AG10803 (cell line): ENCODE results near the gene STPG1.

Source experiments
- DNase-seq: peaks from one replicate; pipeline ENCODE4 v3.0.0; 2010; ENCODE audit warnings: low read depth
- H3K4me3 ChIP-seq: 2 replicates; pipeline ENCODE4 v1.5.1; 2011; ENCODE audit warnings: mild to moderate bottlenecking, low read length, control low read depth
- TF ChIP-seq, protein P1 (sequence below): conservative IDR thresholded peaks from 2 replicates; pipeline ENCODE4 v1.5.1; 2011; ENCODE audit warnings: mild to moderate bottlenecking, low read length, control low read depth, inconsistent platforms

The STPG1 gene

DNA sequence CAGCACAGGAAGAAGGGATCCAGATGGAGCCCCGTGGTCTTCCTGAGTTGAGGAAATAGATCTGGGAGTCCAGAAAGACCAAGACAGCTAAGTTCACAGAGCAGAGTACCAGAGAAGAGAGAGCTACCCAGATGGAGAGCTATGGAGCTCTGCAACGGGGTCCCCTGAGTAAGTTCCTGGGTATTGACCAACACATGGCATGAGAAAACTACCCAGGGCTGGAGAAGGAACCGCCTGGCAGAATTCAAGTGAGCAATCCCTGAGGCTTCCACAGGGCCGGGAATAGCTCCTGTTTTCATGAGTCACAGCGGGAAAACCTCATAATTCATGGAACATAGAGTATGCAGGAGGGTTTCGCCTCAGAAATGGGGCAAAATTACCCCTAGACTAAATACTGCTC, 19.7 kb downstream of the STPG1 start:
- H3K4me3 ChIP-seq, result no peak overlapping the region
- TF ChIP-seq, protein P1, sequence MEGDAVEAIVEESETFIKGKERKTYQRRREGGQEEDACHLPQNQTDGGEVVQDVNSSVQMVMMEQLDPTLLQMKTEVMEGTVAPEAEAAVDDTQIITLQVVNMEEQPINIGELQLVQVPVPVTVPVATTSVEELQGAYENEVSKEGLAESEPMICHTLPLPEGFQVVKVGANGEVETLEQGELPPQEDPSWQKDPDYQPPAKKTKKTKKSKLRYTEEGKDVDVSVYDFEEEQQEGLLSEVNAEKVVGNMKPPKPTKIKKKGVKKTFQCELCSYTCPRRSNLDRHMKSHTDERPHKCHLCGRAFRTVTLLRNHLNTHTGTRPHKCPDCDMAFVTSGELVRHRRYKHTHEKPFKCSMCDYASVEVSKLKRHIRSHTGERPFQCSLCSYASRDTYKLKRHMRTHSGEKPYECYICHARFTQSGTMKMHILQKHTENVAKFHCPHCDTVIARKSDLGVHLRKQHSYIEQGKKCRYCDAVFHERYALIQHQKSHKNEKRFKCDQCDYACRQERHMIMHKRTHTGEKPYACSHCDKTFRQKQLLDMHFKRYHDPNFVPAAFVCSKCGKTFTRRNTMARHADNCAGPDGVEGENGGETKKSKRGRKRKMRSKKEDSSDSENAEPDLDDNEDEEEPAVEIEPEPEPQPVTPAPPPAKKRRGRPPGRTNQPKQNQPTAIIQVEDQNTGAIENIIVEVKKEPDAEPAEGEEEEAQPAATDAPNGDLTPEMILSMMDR, result no peak
- peak; percentile 84 for DNase-seq

DNA sequence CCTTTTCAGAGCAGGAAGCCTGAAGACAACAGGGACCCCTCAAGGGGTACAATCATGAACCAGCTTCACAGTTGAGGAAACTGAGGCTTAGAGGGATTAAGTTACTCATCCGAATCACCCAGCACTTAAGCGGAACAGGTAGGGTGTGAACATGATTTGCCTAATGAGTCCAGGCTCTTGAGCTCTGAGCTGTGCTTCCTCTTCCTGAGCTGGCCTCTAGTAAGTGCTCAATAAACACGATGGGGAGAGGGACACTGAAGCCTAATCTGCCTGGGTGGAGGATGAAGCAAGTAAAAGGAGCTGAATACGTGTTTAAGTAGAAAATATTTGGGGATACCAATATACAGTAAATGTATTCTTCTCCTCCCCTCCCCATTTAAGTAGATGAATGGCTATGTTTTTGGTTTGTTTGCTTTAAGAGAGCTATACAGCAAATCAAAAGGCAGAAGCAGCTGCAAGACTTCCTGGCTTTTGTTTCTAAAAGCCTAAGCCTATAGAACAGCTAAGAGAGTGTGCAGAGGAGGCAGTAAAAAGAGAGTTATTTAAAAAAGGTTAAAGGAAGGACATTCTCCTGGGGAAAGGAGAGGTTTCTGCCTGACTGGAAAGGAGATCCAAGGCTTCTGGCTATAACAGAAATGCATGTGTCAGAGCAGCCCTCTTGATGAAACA, 20.5 kb downstream of the STPG1 start:
- no peak overlapping the region for H3K4me3 ChIP-seq
- TF ChIP-seq, protein P1, result no peak
- no peak for DNase-seq

DNA sequence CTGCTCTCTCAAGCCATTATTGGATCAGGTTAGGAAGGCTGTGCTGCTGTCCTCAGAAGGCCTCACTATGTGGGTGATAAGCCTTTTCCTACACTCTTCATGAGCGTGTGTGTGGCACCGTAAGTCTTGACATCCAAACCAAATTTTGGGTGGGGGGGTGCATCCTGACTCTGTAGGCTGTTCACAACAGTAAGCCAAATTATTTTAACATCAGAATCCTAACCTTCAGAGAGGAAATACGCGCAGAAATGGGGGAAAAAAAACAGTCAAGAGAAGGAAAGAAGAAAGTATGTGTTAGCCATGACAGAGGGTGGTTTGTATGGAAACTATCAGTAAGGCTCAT, 21.0 kb downstream of the STPG1 start:
- no peak overlapping the region for H3K4me3 ChIP-seq
- DNase-seq, result no peak
- TF ChIP-seq, protein P1, result no peak

DNA sequence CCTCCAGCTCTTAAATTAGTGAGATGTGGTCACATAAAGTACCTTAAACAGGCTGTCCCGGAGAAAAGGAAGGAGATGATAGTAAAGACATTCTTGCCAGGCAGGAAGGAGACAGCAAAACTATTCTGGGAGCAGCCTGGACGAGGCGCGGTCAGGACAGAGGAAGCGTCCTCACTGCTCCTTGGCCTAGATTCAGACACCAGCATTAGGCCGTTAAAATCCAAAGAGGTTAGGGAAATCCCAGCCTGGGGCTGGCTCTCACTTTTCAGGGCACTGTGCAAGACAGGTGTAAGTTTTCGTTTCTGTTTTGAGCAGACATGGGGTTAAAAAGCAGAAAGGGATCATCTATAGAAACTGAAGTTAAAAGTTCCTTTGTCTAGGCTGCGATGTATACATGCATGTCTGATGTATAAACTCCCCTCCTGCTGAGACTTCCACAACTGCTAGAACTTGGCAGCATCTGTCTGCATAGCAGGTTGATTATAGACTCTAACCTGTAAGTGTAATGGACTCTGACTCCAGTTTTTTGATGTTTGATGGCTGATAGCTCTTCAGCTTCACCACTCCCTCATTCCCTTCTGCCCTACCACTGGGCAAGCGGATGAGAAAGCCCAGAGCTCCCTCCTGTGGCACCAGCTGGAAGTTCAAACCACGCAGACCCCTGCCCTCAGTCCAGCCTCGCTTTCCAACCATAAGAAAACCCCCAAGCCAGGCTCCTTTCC, 21.5 kb downstream of the STPG1 start:
- DNase-seq, result peak; percentile 54
- TF ChIP-seq, protein P1, result peak; percentile 87

DNA sequence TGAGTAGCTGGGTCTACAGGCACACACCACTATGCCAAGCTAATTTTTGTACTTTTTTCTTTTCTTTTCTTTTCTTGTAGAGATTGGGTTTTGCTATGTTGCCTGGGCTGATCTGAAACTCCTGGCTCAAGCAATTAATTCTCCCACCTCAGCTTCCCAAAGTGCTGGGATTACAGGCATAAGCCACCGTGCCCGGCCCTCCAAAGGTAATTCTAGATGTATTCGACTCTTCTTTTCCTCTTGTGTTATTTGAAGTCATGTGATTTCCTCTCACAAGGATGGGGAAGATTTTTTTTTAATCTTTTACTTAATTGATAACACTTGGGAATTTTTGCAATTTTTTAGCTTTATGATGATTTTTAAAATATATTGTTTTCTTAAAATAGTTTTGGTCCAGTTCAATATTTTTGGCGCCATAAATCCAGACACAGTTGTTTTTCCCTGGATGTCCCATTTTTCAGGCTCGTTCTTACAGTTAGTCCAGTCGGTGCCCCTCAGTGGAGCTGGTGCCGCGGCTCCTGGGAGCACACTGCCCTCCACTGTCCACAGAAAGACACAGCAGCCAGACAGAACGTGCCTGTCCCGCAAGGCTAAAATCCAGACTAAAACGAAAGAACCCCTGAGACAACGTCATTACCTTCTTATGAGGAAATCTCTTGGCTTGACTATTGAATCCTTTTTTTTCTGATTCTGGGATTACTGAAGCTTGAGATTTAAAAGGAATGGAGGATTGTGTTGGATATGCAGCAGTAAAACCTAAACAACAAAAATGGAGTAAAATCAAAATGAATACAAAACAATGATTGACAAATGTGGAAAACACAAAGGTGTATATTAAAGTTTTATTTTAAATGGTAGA, 22.4 kb downstream of the STPG1 start:
- TF ChIP-seq, protein P1, result peak; percentile 99
- H3K4me3 ChIP-seq, result peak overlapping the region; percentile 26
- DNase-seq, result peak; percentile 86

More for the DNA sequence above, 21.5 kb downstream of the STPG1 start:
- peak overlapping the region; percentile 26 for H3K4me3 ChIP-seq

DNA sequence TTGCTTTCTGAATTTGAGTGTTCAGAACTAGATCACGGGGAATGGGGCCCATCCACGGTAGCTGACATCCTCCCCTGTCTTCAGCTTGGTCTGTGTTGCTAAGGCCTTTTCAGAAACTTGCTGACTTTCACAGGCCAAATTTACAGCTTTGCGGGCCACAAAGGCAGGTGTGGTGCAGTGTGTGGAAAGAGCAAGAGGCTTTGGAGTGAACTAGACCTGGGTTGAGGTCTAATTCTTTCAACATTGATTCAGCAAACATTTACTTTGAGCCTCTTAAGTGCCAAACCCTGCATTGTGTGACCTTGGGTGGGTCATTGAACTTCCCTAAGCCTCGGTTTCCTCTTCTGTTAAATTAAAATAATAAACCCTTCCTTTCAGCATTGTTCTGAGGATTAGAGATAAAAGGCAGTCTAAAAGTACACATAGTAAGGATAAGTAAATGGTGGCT, 24.3 kb downstream of the STPG1 start:
- no peak for DNase-seq
- TF ChIP-seq, protein P1, result no peak
- H3K4me3 ChIP-seq, result no peak overlapping the region
